MM.1S (cell line): Measurements from ENCODE around the gene ZNF747.

Experiments
- DNase-seq: peaks from one replicate; pipeline ENCODE4 v3.0.0-alpha.2; 2015
- H2AFZ ChIP-seq: fragments of 300-600 bp; sonication (generic); 2 replicates; pipeline ENCODE4 v1.6.0; 2016; ENCODE audit warnings: antibody characterized with exemption, low read length
- H3F3A ChIP-seq: fragments of 300-600 bp; sonication (generic); 2 replicates; pipeline ENCODE4 v1.6.1; 2016; ENCODE audit warnings: mild to moderate bottlenecking, antibody characterized with exemption, low read length, moderate library complexity, mixed read lengths; ENCODE audit not compliant: insufficient read depth
- H3K27ac ChIP-seq: fragments of 300-600 bp; sonication (generic); 2 replicates; pipeline ENCODE4 v1.5.1; 2016; ENCODE audit warnings: mild to moderate bottlenecking, low read length
- H3K27me3 ChIP-seq: fragments of 300-600 bp; sonication (generic); replicated peaks from 2 replicates; pipeline ENCODE4 v1.6.0; 2016; ENCODE audit warnings: low read length; ENCODE audit not compliant: insufficient read depth
- H3K36me3 ChIP-seq: fragments of 300-600 bp; sonication (generic); replicated peaks from 2 replicates; pipeline ENCODE4 v1.6.1; 2016; ENCODE audit warnings: mild to moderate bottlenecking, low read length, mixed read lengths; ENCODE audit not compliant: insufficient read depth
- H3K4me1 ChIP-seq: fragments of 300-600 bp; sonication (generic); 2 replicates; pipeline ENCODE4 v1.6.1; 2016; ENCODE audit warnings: low read length, mixed read lengths
- H3K4me2 ChIP-seq: fragments of 300-600 bp; sonication (generic); 2 replicates; pipeline ENCODE4 v1.6.0; 2016; ENCODE audit warnings: low read depth, low read length
- H3K4me3 ChIP-seq: fragments of 300-600 bp; sonication (generic); 2 replicates; pipeline ENCODE4 v1.5.1; 2016; ENCODE audit warnings: low read length, mixed read lengths
- H3K79me2 ChIP-seq: fragments of 300-600 bp; sonication (generic); 2 replicates; pipeline ENCODE4 v1.6.1; 2016; ENCODE audit warnings: mixed run types, low read length, mixed read lengths
- H3K9ac ChIP-seq: fragments of 300-600 bp; sonication (generic); 2 replicates; pipeline ENCODE4 v1.6.1; 2016; ENCODE audit warnings: low read length, mixed read lengths
- H3K9me2 ChIP-seq: fragments of 300-600 bp; sonication (generic); replicated peaks from 2 replicates; pipeline ENCODE4 v1.6.1; 2016; ENCODE audit warnings: mild to moderate bottlenecking, low read length, mixed read lengths; ENCODE audit not compliant: insufficient read depth
- H3K9me3 ChIP-seq: fragments of 300-600 bp; sonication (generic); replicated peaks from 2 replicates; pipeline ENCODE4 v1.6.1; 2016; ENCODE audit warnings: mild to moderate bottlenecking, low read length, mixed read lengths; ENCODE audit not compliant: insufficient read depth
- H4K20me1 ChIP-seq: fragments of 300-600 bp; sonication (generic); 2 replicates; pipeline ENCODE4 v1.6.1; 2016; ENCODE audit warnings: mild to moderate bottlenecking, low read length, moderate library complexity, mixed read lengths; ENCODE audit not compliant: insufficient read depth
- EZH2 ChIP-seq: fragments of 300-600 bp; sonication (generic); optimal IDR thresholded peaks from 2 replicates; pipeline ENCODE3; 2017; ENCODE audit warnings: low read depth, mild to moderate bottlenecking, antibody characterized with exemption, low read length, mixed read lengths
- EZH2phosphoT487 ChIP-seq: fragments of 300-600 bp; sonication (generic); IDR thresholded peaks from 2 replicates; pipeline ENCODE4 v1.6.1; 2018; ENCODE audit warnings: antibody characterized with exemption, low read length
- TF ChIP-seq, protein P1 (sequence below): fragments of 300-600 bp; sonication (generic); IDR thresholded peaks from 2 replicates; pipeline ENCODE4 v1.5.1; 2016; ENCODE audit warnings: antibody characterized with exemption, low read length, mixed read lengths

Gene ZNF747

DNA sequence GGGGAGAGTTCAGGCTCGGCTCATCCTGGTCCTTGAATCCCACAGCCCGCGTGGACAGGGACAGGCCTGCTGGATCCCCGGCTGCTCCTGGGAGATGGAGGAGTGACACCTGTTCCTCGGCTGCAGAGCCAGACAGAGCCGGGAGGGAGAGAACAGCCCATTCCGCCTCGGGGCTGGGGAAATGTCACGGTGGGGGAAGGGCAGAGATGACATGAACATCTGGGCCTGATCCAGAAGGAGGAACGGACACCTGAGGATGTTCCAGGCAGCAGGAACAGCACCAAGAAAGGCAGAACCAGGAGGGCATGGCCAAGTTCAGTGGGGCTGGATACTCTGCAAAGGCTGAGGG, 21.4 kb upstream of the ZNF747 start:
- Histone ChIP-seq H3K4me1 (no peaks in the 10 kb centered on the region), H3K79me2 (peaks cover 30% of the 10 kb centered on the region), H3K9me2 (no peaks in the 10 kb centered on the region), H3F3A (peaks cover 10% of the 10 kb centered on the region), H3K9me3 (no peaks in the 10 kb centered on the region), H3K4me2 (no peak overlapping the region), H2AFZ (no peak overlapping the region), H3K9ac (no peak overlapping the region), H3K27me3 (no peaks in the 10 kb centered on the region), H4K20me1 (no peaks in the 10 kb centered on the region), H3K4me3 (no peak overlapping the region), H3K36me3 (no peaks in the 10 kb centered on the region), H3K27ac (no peak overlapping the region)
- no peak for DNase-seq
- TF ChIP-seq EZH2phosphoT487, result no peak

DNA sequence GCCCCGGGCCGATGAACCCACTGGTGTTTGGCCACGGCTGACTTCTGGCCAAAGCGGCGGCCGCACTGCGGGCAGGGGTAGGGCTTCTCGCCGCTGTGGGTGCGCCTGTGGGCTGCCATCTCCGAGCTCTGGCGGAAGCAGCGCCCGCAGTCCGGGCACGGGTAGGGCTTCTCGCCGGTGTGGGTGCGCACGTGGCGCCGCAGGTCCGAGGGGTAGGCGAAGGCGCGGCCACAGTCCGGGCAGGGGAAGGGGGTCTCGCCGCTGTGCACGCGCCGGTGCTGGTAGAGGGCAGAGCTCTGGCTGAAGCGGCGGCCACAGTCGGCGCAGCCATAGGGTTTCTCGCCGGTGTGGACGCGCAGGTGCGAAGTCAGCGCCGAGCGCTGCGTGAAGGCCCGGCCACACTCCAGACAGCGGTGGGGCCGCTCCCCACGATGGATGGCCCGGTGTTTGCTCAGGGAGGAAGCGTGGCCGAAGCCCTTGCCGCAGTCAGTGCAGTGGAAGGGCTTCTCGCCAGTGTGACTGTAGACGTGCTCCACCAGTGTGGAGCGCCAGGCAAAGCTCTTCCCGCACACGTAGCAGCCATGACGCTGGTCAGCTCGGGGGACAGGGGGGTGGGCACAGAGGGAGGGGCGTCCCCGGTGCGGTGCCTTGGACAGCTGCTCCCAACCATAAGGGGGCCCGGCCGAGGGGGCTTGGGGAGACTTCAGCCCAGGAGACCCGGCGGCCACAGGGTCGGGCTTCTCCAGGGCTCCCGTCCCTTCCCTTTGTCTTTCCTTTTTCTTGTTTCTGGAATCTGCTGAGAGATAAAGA, 20.9 kb upstream of the ZNF747 start:
- Histone ChIP-seq H3K79me2 (peaks cover 30% of the 10 kb centered on the region), H3K4me2 (no peak overlapping the region), H3K9me3 (no peaks in the 10 kb centered on the region), H4K20me1 (no peaks in the 10 kb centered on the region), H3K27me3 (no peaks in the 10 kb centered on the region), H3F3A (peaks cover 10% of the 10 kb centered on the region), H3K4me1 (no peaks in the 10 kb centered on the region), H3K36me3 (no peaks in the 10 kb centered on the region), H3K4me3 (no peak overlapping the region), H3K27ac (no peak overlapping the region), H3K9ac (no peak overlapping the region), H3K9me2 (no peaks in the 10 kb centered on the region), H2AFZ (no peak overlapping the region)
- TF ChIP-seq, protein P1, sequence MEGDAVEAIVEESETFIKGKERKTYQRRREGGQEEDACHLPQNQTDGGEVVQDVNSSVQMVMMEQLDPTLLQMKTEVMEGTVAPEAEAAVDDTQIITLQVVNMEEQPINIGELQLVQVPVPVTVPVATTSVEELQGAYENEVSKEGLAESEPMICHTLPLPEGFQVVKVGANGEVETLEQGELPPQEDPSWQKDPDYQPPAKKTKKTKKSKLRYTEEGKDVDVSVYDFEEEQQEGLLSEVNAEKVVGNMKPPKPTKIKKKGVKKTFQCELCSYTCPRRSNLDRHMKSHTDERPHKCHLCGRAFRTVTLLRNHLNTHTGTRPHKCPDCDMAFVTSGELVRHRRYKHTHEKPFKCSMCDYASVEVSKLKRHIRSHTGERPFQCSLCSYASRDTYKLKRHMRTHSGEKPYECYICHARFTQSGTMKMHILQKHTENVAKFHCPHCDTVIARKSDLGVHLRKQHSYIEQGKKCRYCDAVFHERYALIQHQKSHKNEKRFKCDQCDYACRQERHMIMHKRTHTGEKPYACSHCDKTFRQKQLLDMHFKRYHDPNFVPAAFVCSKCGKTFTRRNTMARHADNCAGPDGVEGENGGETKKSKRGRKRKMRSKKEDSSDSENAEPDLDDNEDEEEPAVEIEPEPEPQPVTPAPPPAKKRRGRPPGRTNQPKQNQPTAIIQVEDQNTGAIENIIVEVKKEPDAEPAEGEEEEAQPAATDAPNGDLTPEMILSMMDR, result no peak
- no peak for TF ChIP-seq EZH2
- no peak for TF ChIP-seq EZH2phosphoT487
- no peak for DNase-seq

DNA sequence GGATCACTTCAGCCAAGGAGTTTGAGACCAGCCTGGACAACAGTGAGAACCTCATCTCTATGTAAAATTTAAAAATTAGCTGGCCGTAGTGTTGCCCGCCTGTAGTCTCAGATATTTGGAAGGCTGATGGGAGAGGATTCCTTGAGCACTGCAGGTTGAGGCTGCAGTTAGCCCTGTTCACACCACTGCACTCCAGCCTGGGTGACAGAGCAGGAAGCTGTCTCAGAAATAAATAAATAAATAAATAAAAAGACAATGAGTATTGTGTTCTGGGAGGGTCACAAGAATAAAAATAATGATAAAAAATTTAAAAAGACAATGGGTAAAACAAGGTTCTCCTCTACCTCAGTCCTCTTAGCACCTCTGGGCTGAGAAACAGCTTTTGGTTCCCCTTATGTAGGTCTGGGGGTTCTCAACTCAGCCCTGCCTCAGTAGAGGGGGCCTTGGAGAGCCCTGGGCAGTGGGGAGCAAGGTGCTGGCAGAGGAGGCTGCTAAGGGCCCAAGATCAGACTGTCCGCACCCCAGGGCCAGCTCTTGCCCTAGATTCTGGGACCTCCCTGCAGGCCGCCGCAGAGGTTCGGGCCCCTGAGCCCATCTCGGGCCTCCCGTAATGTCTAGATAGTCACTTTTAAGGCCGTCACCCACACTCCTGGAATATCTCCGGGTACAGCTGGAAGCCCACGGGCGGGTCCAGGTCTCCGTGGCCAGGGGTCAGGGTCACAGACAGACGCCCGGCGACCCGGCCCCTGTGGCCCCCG, 20.1 kb upstream of the ZNF747 start:
- Histone ChIP-seq H2AFZ (no peak overlapping the region), H4K20me1 (no peaks in the 10 kb centered on the region), H3K79me2 (peaks cover 30% of the 10 kb centered on the region), H3K27me3 (no peaks in the 10 kb centered on the region), H3K9me2 (no peaks in the 10 kb centered on the region), H3K4me3 (no peak overlapping the region), H3K4me2 (no peak overlapping the region), H3K36me3 (no peaks in the 10 kb centered on the region), H3K9ac (no peak overlapping the region), H3K4me1 (no peaks in the 10 kb centered on the region), H3F3A (peaks cover 10% of the 10 kb centered on the region), H3K9me3 (no peaks in the 10 kb centered on the region), H3K27ac (no peak overlapping the region)
- DNase-seq, result no peak
- TF ChIP-seq EZH2phosphoT487, result no peak

DNA sequence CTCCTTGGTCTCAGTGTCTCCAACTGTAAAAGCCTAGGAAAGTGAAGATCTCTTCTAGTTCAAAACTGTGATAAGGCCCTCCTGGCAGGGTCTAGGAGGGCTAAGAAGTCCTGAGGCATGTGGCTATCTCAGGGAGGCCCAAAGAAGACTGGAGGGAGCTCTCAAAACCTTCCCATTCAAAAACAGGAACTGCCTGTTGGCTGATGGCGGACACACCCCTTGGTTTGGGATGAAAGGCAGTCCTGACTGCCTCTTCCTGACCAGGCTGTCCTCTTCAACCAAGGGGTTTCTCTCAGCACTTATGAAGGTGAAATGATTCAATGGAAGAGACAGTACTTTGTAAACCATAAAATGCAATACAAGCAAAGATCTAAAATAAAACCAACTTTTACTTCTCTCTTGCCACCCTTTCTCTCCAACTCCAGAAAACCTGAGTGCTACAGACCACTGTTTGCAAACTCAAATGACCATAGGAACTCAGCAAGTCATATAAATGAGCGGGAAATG, 18.8 kb upstream of the ZNF747 start:
- TF ChIP-seq EZH2 (no peak), EZH2phosphoT487 (no peak)
- TF ChIP-seq, protein P1, result no peak
- Histone ChIP-seq H3K79me2 (peaks cover 30% of the 10 kb centered on the region), H3K4me3 (no peak overlapping the region), H3K4me2 (no peak overlapping the region), H3K27me3 (no peaks in the 10 kb centered on the region), H3F3A (peaks cover 6% of the 10 kb centered on the region; the same call in 1 of the 2 replicates), H3K27ac (no peak overlapping the region), H4K20me1 (no peaks in the 10 kb centered on the region), H3K9ac (no peak overlapping the region), H3K36me3 (no peaks in the 10 kb centered on the region), H3K9me2 (no peaks in the 10 kb centered on the region), H2AFZ (no peak overlapping the region), H3K4me1 (no peaks in the 10 kb centered on the region), H3K9me3 (no peaks in the 10 kb centered on the region)
- DNase-seq, result no peak
